ENCODE measurements around the gene SESTD1.

DNA sequence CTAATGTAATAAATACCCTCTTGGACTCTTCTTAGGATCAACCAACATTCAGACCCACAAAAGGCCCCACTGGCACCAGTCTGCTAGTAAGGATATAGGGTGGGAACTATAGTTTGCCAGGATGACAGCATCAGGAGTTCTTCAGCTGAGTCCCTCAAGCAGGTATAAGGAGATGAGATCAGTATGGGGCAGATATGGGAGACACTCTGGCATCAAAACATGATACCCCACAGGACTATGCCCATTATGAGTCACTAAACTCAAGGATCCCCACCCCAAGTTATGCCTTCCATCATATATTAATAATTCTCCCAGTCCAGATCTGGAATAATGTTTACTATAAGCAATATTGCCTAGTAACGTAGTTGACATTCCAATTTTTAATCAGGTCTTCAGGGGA, 131.6 kb downstream of the SESTD1 start:
- TF ChIP-seq, protein P1, sequence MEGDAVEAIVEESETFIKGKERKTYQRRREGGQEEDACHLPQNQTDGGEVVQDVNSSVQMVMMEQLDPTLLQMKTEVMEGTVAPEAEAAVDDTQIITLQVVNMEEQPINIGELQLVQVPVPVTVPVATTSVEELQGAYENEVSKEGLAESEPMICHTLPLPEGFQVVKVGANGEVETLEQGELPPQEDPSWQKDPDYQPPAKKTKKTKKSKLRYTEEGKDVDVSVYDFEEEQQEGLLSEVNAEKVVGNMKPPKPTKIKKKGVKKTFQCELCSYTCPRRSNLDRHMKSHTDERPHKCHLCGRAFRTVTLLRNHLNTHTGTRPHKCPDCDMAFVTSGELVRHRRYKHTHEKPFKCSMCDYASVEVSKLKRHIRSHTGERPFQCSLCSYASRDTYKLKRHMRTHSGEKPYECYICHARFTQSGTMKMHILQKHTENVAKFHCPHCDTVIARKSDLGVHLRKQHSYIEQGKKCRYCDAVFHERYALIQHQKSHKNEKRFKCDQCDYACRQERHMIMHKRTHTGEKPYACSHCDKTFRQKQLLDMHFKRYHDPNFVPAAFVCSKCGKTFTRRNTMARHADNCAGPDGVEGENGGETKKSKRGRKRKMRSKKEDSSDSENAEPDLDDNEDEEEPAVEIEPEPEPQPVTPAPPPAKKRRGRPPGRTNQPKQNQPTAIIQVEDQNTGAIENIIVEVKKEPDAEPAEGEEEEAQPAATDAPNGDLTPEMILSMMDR (IDR thresholded peaks at IDR 0.05) = no peak
- TF ChIP-seq POLR2A (IDR thresholded peaks at IDR 0.05) = no peak
